Measurements from ENCODE around the gene DCLK2.

Gene DCLK2

GRCh38 chr4:150123087-150123486 is 44.8 kb downstream of the DCLK2 start:
- DNase-seq = no peak

- DNase-seq = no peak
These were observed 45.8 kb downstream of the DCLK2 start for GRCh38 chr4:150123796-150124677.

DNA sequence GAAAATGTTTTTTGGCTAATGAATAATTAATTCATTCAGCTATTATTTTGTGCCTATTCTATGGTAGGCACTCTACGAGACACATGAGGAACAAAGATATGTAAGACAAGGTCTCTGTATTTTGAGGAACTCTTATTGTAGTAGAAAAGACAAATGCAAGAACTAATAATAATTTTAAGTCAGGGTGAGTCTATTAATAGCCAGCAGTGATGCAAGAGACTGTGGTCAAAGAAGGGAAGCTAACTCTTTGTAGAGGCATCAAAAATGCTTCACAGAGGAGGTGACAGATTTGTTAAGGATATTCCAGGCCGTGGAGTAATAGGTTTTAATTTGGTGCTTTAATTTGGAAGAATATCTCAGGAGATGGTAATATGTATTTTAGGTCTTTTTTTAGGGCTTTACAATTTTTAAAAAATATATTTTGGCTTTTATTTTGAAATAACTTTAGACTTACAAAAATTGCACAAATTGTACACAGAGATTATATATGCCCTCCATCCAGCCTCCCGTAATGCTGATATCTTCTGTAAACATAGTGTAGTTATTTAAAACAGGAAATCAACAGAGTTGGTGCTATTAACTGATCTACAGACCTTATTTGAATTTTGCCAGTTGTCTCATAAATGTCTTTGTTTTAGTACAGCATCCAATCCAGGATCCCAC is 48.1 kb downstream of the DCLK2 start:
- no peak for DNase-seq

DNA sequence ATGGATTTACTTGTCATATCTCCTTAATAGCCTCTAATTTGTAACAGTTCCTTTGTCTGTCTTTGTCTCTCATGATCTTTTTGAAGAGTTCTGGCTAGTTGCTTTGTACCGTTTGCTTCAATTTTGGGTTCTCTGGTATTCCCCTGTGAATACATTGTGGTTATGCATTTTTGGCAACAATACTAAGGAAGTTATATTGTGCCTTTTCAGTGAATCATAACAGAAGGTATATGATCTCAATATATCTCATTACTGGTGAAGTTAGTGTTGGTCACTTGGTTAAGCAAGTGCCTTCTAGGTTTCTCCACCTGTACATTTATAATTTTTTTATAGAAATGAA is 48.6 kb downstream of the DCLK2 start:
- no peak for DNase-seq

DNA sequence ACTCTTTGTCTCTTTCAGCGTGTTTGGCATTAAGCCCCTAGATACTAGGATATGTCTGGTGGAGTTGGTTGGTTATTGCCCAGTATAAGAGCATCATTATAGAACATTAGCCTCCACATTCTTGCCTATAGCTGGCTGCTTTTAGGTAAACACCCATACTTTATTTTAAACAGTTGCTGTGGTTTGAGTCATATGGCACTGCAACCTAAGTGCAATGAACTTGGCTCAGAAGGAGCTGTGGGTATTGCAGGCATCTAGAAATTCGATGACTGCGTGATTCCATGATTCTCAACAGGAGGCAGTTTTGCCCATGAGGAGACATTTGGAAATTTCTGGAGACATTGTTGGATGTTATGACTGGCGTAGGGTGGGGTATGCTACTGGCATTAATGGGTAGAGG is 49.5 kb downstream of the DCLK2 start:
- no peak for DNase-seq

- no peak for DNase-seq
These were observed 52.7 kb downstream of the DCLK2 start for GRCh38 chr4:150130933-150131332.

DNA sequence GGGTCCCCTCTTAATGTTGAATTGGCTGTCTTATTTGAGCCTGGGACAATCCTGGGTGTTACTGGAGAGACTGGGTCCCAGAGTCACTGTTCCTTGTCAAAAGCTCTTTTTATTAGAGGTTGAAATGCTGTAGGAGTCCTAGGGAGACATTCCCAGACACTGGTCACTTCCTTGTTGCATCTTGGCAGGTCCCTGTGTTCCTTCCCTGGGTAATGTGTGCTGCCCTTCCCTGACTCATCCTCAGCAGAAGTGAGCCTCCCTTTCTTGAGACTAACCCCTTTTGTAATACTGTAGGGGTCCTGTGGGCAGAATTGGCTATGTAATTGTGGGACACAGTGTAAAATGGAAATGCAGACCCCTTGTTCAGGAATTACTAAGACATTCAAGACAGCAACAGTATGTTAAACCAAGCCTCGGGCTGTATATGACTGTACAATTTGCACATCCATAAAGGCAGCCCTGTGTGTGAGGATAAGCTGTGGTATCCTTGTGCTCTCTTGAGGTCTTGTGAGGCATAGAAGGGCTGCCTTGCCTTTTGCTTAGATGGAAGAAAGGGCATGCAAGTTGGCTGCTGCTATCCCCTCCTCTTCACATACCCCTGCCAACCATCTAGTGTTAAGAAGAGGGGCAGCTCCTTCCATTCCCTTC is 53.5 kb downstream of the DCLK2 start:
- DNase-seq = no peak

GRCh38 chr4:150133605-150134004 is 55.4 kb downstream of the DCLK2 start:
- no peak for DNase-seq

DNA sequence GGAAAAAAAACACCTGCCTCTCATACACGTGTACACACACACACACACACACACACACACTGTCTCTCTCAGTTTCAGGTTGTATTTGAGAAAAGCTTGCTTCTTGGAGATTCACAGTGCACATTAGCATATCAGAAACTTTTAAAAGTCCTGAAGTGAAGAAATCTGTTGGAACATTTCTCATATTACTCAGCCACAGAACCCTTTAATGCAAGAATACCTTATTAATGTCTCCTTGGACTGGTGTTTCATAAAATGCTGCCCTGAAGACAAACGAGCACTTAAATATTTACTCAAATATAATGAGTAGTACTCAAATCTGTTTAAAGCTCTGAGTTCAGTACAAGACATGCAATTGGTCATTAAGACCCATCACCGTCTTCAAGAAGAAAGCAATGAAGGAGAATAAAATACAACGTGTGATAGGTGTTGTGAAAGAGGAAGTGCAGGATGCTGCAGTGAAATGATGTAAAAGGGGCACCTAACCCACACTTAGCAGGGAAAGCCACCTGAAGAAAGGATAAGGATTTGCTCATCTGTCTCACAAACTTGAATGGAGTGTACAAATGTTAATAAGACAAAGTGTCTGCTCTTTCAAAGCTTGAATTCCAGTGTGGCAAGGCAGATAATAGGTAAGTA is 57.0 kb downstream of the DCLK2 start:
- DNase-seq = no peak

DNA sequence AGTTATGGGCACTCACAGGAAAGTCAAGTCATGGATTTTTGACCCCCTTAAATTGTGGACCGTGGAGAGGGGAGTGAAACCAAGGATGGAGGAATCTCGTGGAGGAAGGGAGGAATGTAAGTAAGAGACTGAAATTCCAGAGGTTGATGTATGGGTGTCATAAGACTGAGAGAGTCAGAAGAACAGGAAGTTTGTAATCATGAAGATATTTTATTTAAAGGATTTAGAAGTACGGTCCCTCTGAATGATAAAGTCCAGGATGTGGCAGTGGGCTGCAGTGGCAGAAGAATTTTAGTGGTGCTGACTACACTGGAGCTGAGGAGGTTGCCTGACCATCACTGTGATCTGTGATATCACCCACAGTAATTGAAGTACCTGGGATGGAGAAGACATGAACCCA is 57.8 kb downstream of the DCLK2 start:
- DNase-seq = no peak

DNA sequence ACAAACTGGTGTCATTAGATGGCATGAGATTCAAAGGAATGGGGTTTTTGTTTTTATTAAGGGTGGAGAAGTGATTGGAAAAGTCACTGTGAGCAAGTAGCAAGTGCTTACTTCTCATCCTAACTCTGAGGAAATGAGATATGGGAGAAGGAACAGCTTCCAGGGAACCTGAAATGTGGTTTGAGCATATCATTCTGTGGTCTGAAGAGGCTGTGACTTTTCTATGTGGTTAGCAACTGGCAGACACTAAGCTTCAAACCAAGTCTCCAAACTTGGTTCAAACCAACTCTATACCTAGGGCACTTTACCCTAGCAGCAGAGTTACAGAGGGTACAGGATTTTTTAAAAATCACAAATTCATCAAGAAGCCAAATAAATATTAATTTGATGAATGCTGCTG is 58.2 kb downstream of the DCLK2 start:
- no peak for DNase-seq

- no peak for DNase-seq
These were observed 61.1 kb downstream of the DCLK2 start for GRCh38 chr4:150139297-150139865.

DNA sequence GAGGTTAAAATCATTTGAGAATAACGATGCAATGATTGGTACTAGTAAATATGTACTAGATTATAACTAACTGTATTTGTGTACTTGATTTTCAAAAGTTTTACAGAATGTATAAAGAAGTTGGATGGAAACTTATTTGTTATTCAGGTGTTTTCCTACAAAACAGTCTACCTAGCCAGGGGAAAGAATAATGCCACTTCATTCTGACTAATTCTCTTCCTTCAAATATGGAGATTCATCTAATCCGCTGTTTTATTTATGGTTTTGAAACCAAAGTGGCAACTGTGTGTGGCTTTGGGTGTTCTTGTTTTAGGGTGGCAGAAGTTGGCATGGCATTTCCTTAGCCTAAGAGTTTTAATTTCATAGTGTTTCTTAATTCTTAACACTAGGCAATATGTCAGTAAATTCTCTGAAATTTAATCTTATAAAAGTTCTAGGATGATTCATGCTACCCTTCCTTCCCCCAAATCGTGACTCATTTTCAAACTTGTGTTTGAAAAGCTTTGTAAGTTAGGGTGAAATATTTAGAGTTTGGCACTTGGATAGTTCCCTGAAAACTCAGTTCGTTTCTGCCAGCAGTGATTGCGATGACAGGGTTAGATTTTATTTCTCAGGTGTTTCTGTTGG is 62.6 kb downstream of the DCLK2 start:
- no peak for DNase-seq

DNA sequence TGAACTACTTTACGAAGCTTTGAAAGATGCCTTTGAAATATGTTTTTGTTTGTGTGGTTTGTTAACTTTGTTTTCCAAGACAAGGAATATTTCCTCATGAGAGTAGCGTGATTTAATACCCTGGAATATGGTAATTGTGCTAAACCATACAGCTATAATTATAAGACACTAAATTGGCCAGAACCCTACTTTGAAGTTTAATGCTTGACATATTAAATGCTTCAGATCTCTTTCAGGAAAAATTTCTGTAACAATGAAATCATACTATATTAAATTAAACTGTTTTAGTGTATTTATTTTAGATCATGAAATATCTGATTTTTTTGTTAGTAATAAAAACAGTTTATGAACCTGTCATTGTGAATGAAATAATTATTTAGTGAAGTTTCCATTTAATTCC is 63.5 kb downstream of the DCLK2 start:
- no peak for DNase-seq

- no peak for DNase-seq
These were observed 64.6 kb downstream of the DCLK2 start for GRCh38 chr4:150142831-150143230.

DNA sequence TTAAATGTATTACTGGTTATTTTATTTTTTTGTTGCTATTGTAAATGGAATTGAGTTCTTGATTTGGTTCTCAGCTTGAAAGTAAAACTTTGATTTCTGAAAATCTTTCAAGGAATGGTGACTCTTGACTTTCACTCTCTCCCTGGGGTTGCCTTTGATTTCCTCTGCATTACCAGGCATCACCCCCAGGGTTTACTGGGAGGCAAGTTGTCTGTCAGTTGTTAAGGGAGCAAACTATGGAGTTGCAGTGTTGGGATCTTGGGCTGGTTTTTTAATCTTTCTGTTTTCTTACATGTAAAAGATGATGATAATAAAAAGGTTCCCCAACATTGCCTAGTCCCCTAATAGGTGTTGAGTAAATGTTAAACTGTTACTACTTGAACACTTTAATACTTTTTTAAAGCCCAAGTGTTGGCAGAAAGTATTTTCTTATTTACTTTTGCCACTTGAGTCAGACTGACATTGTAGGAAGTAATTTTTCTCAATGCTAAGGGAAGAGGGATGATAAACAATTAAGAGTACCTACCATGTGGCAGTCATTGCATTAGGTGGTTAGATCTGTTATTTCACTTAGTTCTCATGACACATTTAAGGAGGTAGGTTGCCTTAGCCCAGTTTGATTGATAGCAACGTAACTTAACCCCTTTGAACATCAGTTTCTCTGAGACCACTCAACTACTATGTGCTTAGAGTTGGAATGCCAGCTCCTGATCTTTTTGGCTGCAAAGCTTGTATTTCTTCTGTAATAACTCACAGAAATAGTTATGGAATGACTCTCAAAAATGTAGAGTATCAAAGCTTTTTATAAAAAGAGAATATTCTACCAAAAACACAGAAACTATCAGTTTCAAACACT is 67.1 kb downstream of the DCLK2 start:
- DNase-seq = no peak

DNA sequence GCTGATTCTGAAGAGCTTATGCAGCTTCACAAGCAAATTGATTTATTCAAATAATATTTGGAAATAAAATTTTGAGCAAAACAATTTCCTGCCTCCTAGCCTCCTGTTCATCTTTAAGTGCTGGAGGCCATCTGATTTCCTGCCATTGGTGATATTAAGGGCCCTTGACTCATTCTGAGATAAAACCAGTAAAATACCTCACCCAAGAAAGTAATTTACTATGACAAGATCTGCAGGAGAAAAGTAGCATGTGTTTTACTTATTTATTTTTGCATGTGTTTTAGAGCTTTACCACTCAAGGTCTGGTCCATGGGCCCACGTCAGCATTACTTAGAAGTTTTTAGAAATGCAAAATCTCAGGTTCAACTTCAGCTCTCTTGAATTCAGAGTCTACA is 67.7 kb downstream of the DCLK2 start:
- no peak for DNase-seq

DNA sequence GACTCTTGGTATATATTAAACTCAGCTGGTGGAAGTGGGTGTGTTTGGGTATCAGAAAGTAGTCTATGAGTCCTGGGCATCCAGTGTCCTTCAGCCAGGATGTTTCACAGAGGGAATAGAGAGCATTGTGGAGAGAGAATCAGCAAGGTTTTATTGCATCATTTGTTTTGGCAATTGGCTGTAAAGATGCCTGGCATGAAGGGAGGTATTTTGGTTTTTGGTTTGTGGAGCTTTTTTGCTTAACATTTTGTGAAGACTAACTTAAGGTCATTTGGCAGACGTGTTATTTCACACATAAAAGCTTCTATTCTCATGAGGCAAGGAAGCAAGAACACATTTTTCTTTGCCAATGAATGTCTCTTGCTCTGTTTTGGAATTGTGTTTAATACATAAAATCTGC is 71.1 kb downstream of the DCLK2 start:
- no peak for DNase-seq

- no peak for DNase-seq
These were observed 72.4 kb downstream of the DCLK2 start for GRCh38 chr4:150150629-150151062.

- no peak for DNase-seq
These were observed 74.5 kb downstream of the DCLK2 start for GRCh38 chr4:150152766-150153165.

DNA sequence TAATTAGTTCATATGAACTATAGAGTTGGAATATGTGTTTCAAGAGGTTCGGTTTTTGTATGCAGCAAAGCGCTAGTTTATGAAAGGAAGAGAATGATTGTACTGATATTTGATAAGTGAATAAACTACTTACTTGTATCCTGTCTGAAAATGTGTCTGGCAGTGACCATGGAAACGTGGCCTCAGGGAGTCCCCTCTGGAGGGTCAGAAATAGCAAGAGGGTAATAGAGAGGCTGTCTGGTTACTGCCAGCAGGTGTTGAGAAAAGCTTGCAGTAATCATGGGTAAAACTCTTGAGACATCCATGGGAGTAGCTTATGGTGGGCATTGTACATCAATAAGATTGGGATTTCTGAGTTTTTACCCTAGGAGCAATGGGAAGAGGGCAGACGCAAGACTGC is 77.1 kb downstream of the DCLK2 start:
- no peak for DNase-seq

GRCh38 chr4:150156543-150156942 is 78.3 kb downstream of the DCLK2 start:
- no peak for DNase-seq

All from SHP77 (cell line).